GM12878 (cell line): ENCODE data around the gene ISY1. TPM values are rescaled to one million over a fixed set of nuclear protein-coding genes. Genes with fewer than 3 reads are reported as not detected.

Experiments
- ATAC-seq: fragments of 200-7000 bp; cut with Tn5 transposase; 3 replicates; pipeline ENCODE4 v1.9.1; 2020; ENCODE audit warnings: mild to moderate bottlenecking, moderate library complexity
- BruUV-seq: library from RNA; stranded (reverse); fragments of 400-500 nt; replicated peaks from 2 replicates; lab custom pipeline; 2021; lab: Mats Ljungman, UMichigan
- CTCF ChIA-PET: fragments of 300-600 bp; sonication (Branson Sonifier 250); formaldehyde crosslinking; extraction: SDS; loops from one replicate; lab custom pipeline; 2021; ENCODE audit warnings: inconsistent platforms; lab: Yijun Ruan, JAX
- POLR2A ChIA-PET: fragments of 350-600 bp; formaldehyde crosslinking; extraction: SDS; loops from one replicate; lab custom pipeline; 2021; ENCODE audit warnings: inconsistent platforms; lab: Charles Lee
- RAD21 ChIA-PET: fragments of 300-600 bp; sonication (Branson Sonifier 250); formaldehyde crosslinking; loops from one replicate; lab custom pipeline; 2023; ENCODE audit warnings: antibody characterized with exemption; ENCODE audit not compliant: unreplicated experiment; lab: Charles Lee
- SMC1A ChIA-PET: fragments of 300-600 bp; sonication (Branson Sonifier 250); formaldehyde crosslinking; loops from one replicate; lab custom pipeline; 2023; ENCODE audit not compliant: unreplicated experiment, uncharacterized antibody; lab: Charles Lee
- DNase-seq: peaks from one replicate; pipeline ENCODE4 v3.0.0-alpha.2; 2011; ENCODE audit warnings: low read depth, low spot score
- FAIRE-seq: peaks from 3 replicates; lab custom pipeline; 2011; peaks lifted over from hg19 to GRCh38; lab: Jason Lieb, UNC
- H2AFZ ChIP-seq: 2 replicates; pipeline ENCODE4 v1.6.0; 2011; ENCODE audit warnings: low read depth, low read length, control low read depth; ENCODE audit not compliant: control insufficient read depth
- H3K27ac ChIP-seq: 2 replicates; pipeline ENCODE4 v1.5.1; 2011; ENCODE audit warnings: control low read depth; ENCODE audit not compliant: control insufficient read depth, insufficient read depth
- H3K27me3 ChIP-seq, 2 experiments: replicated peaks in 1 of 2; 2 replicates each; pipeline versions ENCODE4 v1.6.0 to v1.6.1; 2011; ENCODE audit warnings: low read length in 1 of 2; ENCODE audit not compliant: control insufficient read depth in 2 of 2, insufficient read depth in 2 of 2
- H3K36me3 ChIP-seq, 2 experiments: 2 replicates each; pipeline ENCODE4 v1.5.1; 2011; ENCODE audit warnings: low read length in 1 of 2; ENCODE audit not compliant: control insufficient read depth in 2 of 2, insufficient read depth in 2 of 2
- H3K4me1 ChIP-seq: 2 replicates; pipeline ENCODE4 v1.6.1; 2011; ENCODE audit warnings: mild to moderate bottlenecking, low read length, moderate library complexity, mixed read lengths; ENCODE audit not compliant: control insufficient read depth, insufficient read depth
- H3K4me2 ChIP-seq: 2 replicates; pipeline ENCODE4 v1.6.0; 2011; ENCODE audit warnings: control low read depth; ENCODE audit not compliant: control insufficient read depth, insufficient read depth
- H3K4me3 ChIP-seq: fragments of 200-600 bp; sonication (generic); 2 replicates; pipeline ENCODE4 v1.5.1; 2016
- H3K79me2 ChIP-seq: 2 replicates; pipeline ENCODE4 v1.6.0; 2011; ENCODE audit warnings: low read length; ENCODE audit not compliant: control insufficient read depth, insufficient read depth
- H3K9ac ChIP-seq: 2 replicates; pipeline ENCODE4 v1.8.0; 2011; ENCODE audit warnings: low read length, control low read depth, mixed read lengths; ENCODE audit not compliant: control insufficient read depth, insufficient read depth
- H3K9me3 ChIP-seq: replicated peaks from 3 replicates; pipeline ENCODE4 v1.5.1; 2011; ENCODE audit warnings: mild to moderate bottlenecking, low read length; ENCODE audit not compliant: control insufficient read depth, insufficient read depth
- H4K20me1 ChIP-seq: 2 replicates; pipeline ENCODE4 v1.6.0; 2011; ENCODE audit not compliant: control insufficient read depth, insufficient read depth
- ATF7 ChIP-seq: fragments of 450-650 bp; IDR thresholded peaks from 2 replicates; pipeline ENCODE4 v1.6.1; 2016; ENCODE audit warnings: low read depth, mild to moderate bottlenecking
- BCL3 ChIP-seq: IDR thresholded peaks from 2 replicates; pipeline ENCODE4 v1.6.1; 2011; ENCODE audit warnings: borderline replicate concordance, low read depth, mild to moderate bottlenecking, moderate library complexity, low read length; ENCODE audit not compliant: insufficient read depth, poor library complexity, severe bottlenecking
- BHLHE40 ChIP-seq, 2 experiments: fragments of 450-650 bp in 1 of 2; IDR thresholded peaks; 2 replicates each; pipeline ENCODE4 v1.6.1; 2011 to 2017; ENCODE audit warnings: low read depth in 2 of 2, borderline replicate concordance in 1 of 2, improper control_type of control experiment in 1 of 2, low read length in 1 of 2, mild to moderate bottlenecking in 1 of 2
- CEBPB ChIP-seq, 2 experiments: fragments of 150-350 bp in 1 of 2; IDR thresholded peaks; 2 replicates each; pipeline ENCODE4 v1.6.1; 2012 to 2014; ENCODE audit warnings: low read depth in 2 of 2, low read length in 2 of 2, borderline replicate concordance in 1 of 2, inconsistent platforms in 1 of 2
- ESRRA ChIP-seq: IDR thresholded peaks from 2 replicates; pipeline ENCODE4 v1.6.1; 2012; ENCODE audit warnings: mild to moderate bottlenecking, low read length, improper control_type of control experiment
- JUNB ChIP-seq: IDR thresholded peaks from 2 replicates; pipeline ENCODE4 v1.6.1; 2016; ENCODE audit warnings: antibody characterized with exemption, mild to moderate bottlenecking
- NR2C1 ChIP-seq: fragments of 450-650 bp; IDR thresholded peaks from 2 replicates; pipeline ENCODE4 v1.6.1; 2017; ENCODE audit warnings: antibody characterized with exemption, mild to moderate bottlenecking, moderate library complexity
- PAX5 ChIP-seq: IDR thresholded peaks from 2 replicates; pipeline ENCODE4 v1.6.1; 2011; ENCODE audit warnings: low read depth, low read length, borderline replicate concordance
- POU2F2 ChIP-seq: IDR thresholded peaks from 3 replicates; pipeline ENCODE4 v1.6.1; 2011; ENCODE audit warnings: low read depth, mild to moderate bottlenecking, low read length, borderline replicate concordance
- TBL1XR1 ChIP-seq: IDR thresholded peaks from 2 replicates; pipeline ENCODE4 v1.6.1; 2012; ENCODE audit warnings: low read depth, low read length, improper control_type of control experiment
- TCF12 ChIP-seq: IDR thresholded peaks from 2 replicates; pipeline ENCODE4 v1.6.1; 2011; ENCODE audit warnings: low read depth, mild to moderate bottlenecking, low read length
- ZNF217 ChIP-seq: fragments of 450-650 bp; IDR thresholded peaks from 2 replicates; pipeline ENCODE4 v1.6.1; 2017; ENCODE audit warnings: antibody characterized with exemption, mild to moderate bottlenecking
- ZNF24 ChIP-seq: fragments of 450-650 bp; IDR thresholded peaks from 2 replicates; pipeline ENCODE4 v1.6.1; 2017; ENCODE audit warnings: antibody characterized with exemption, mild to moderate bottlenecking
- ZNF592 ChIP-seq: fragments of 450-650 bp; IDR thresholded peaks from 2 replicates; pipeline ENCODE4 v1.6.1; 2017; ENCODE audit warnings: mild to moderate bottlenecking, moderate library complexity
- WGBS: methylation state at CpG from one replicate; pipeline ENCODE4 v1.1.6; 2016; ENCODE audit warnings: low lambda C conversion rate; ENCODE audit not compliant: insufficient replicate concordance, insufficient coverage; ENCODE audit errors: missing lambda C conversion rate; 5-methylcytosine and 5-hydroxymethylcytosine counted together
- in situ Hi-C: fragments of 300-500 bp; cut with MboI; formaldehyde crosslinking; loops from 9 replicates; pipeline ENCODE4 v1.14.3; 2018; ENCODE audit warnings: mixed read lengths
- intact Hi-C: fragments of 100-400 bp; cut with micrococcal nuclease; formaldehyde crosslinking; loops from one replicate; pipeline ENCODE4 v1.14.2; 2022; ENCODE audit not compliant: unreplicated experiment
- polyA plus RNA-seq, 11 experiments: library from polyadenylated mRNA; depleted of rRNA in 4 of 11; unstranded in 6 of 11; stranded (reverse) in 5 of 11; fragments of >200 nt; fragmentation: Nextera tagmentation in 4 of 11; fragmentation: Illumina TruSeq in 1 of 11; extraction: Ambion mirVana in 4 of 11; extraction: Trizol in 1 of 11; gene quantifications; 1 replicate in 1 of 11; 2 replicates in 10 of 11; pipeline versions ENCODE4 v1.2.1 to v1.2.3, GENCODE V29; 2011 to 2016; ENCODE audit warnings: inconsistent platforms in 2 of 11, missing spikeins in 2 of 11, low read depth in 1 of 11
- total RNA-seq, 4 experiments: library from RNA; depleted of rRNA in 3 of 4; stranded (reverse); fragments of >200 nt in 3 of 4; fragmentation: Illumina TruSeq in 1 of 4; extraction: Trizol in 1 of 4; gene quantifications; 2 replicates each; pipeline versions ENCODE4 v1.2.1 to v1.2.3, GENCODE V29; 2013 to 2021
- TF ChIP-seq, protein P1 (sequence below): IDR thresholded peaks from 2 replicates; pipeline ENCODE4 v1.6.1; 2012; ENCODE audit warnings: low read depth, low read length, improper control_type of control experiment

The ISY1 gene
- total and polyA plus RNA-seq, 10 of the 15 experiments (the other 5 are each of a cell fraction or from before 2014, with no cell fraction given), result 28.3 to 72.2 (median 44.7) TPM

- ATAC-seq, result no peak
- Histone ChIP-seq H3K36me3 (no peaks in the 10 kb centered on the region), H3K9me3 (no peaks in the 10 kb centered on the region), H2AFZ (no peak overlapping the region), H3K9ac (no peak overlapping the region), H3K4me2 (no peak overlapping the region), H4K20me1 (no peaks in the 10 kb centered on the region), H3K27me3 (no peaks in the 10 kb centered on the region), H3K79me2 (no peaks in the 10 kb centered on the region), H3K4me1 (no peaks in the 10 kb centered on the region), H3K27ac (no peak overlapping the region), H3K4me3 (no peak overlapping the region)
- no peak for DNase-seq
- in situ Hi-C loops (no loop called here), intact Hi-C loops (no loop called here)
- no peak for FAIRE-seq
- no TSS peak for BruUV-seq
- ChIA-PET RAD21 (interaction anchor here (1.4 kb wide), 1 partner anchor 143 kb away, joined by 4 read pairs; no protein-coding TSS in a partner anchor), CTCF (interaction anchor here (0.9 to 1.2 kb wide), 4 partner anchors 8 to 143 kb away, joined by 3 to 5 read pairs (median 4); no protein-coding TSS in a partner anchor), POLR2A (interaction anchor here (0.6 to 1.3 kb wide), 2 partner anchors 13 to 37 kb away, joined by 4 to 7 read pairs; partner anchors contain the start of gene CNBP), SMC1A (interaction anchor here (0.6 to 1.0 kb wide), 3 partner anchors 11 to 166 kb away, joined by 3 to 4 read pairs (median 3); no protein-coding TSS in a partner anchor)
- 12% methylated on average over 3 of the region's 3 CpGs for WGBS
- TF ChIP-seq CEBPB (IDR thresholded peaks at IDR 0.05; ENCODE audit: borderline replicate concordance in 1 of 2, low read depth in 2 of 2, low read length in 2 of 2), result no peak
- TF ChIP-seq POU2F2, result no peak
- no peak for TF ChIP-seq TBL1XR1
- no peak for TF ChIP-seq PAX5
- no peak for TF ChIP-seq ZNF24
- TF ChIP-seq NR2C1, result no peak
- no peak for TF ChIP-seq ZNF217
- TF ChIP-seq BHLHE40 (IDR thresholded peaks at IDR 0.05; ENCODE audit: borderline replicate concordance in 1 of 2, low read depth in 2 of 2, low read length in 1 of 2), result no peak
- no peak for TF ChIP-seq ESRRA
- no peak for TF ChIP-seq ATF7
- no peak for TF ChIP-seq BCL3
- no peak for TF ChIP-seq JUNB
- TF ChIP-seq, protein P1, sequence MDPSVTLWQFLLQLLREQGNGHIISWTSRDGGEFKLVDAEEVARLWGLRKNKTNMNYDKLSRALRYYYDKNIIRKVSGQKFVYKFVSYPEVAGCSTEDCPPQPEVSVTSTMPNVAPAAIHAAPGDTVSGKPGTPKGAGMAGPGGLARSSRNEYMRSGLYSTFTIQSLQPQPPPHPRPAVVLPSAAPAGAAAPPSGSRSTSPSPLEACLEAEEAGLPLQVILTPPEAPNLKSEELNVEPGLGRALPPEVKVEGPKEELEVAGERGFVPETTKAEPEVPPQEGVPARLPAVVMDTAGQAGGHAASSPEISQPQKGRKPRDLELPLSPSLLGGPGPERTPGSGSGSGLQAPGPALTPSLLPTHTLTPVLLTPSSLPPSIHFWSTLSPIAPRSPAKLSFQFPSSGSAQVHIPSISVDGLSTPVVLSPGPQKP, result no peak
- no peak for TF ChIP-seq TCF12
- no peak for TF ChIP-seq ZNF592
Measured at GRCh38 chr3:129196601-129197000, 35.7 kb upstream of the ISY1 start.
